ENCODE results near the gene UBE2QL1.

The UBE2QL1 gene

DNA sequence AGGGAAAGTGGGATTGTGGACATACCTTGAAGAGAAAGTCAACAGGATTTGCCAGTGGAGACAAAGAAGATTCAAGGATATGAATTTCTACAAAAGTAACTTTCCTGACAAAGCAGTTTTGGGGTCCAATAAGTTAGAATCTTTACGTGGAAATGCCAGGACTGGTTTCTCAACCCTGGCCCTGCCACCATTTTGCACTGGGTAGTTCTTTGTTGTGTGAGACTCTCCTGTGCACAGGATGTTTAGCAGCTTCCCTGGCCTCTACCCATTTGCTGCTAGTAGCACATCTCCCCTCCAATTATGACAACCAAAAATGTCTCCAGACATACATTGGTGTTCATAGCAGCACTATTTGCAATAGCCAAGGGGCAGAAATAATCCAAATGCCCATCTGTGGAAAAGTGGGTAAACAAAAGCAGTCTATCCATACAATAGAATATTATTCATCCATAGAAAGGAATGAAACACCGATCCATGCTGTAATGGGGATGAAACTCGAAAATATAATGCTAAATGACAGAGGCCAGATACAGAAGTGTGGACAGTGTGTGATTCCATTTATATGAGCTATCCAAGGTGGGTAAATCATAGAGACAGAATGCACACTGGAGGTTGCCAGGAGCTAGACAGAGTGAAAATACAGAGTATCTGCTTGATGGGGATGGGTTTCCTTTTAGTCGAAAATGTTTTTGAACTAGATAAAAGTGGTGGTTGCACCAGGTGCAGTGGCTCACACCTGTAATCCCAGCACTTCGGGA is 92.8 kb downstream of the UBE2QL1 start:
- DNase-seq, result no peak

- no peak for DNase-seq
Observed at GRCh38 chr5:6542421-6543345, 94.0 kb downstream of the UBE2QL1 start.

DNA sequence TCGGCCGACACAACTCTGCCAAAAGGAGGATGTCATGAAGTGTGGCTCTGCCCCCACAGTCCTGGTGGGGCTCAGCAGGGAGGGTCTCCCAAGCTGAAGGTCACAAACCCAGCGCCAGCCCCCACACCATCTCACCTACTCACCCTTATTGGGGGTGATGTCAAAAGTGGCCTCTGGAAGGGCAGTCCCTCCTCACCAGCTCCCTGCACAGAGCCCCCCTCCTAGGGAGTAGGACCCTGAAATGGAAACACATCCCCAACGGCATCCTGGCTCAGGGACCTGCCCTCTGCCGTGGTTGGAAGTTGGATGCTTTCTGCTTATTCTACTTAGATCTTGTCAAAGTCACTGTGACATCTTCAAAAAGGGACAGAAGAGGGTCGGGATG is 94.7 kb downstream of the UBE2QL1 start:
- no peak for DNase-seq

DNA sequence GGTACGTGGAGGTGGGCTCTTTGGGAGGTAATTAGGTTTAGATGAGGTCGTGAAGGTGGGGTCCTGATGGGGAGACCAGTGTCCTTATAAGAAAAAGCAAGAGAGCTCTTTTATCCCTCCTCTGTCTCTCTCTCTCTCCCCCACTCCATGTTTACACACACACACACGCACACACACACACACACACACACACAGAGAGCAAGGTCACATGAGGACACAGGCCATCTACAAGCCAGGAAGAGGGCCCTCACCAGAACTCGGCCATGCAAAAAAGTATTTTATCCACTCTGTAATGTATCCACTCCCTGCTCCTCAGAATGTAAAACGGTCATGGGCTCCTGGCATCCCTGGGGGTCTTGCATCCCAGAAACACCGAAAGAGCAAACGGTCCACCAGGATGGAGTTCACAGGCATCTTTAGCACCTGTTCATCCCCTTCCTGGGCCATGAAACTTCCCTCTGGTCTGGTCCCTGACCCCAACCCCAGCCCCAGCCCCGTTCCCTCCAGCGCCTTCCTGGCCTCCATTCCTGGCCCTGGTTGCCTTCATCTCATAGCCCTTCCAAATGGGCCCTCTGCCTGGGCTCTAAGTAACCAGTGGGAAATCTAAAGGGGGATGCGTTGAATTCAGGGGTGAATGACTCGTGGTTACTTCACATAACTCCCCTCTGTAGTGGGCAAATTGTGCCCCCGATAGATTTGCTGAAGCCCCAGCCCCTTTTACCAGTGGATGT is 95.3 kb downstream of the UBE2QL1 start:
- no peak for DNase-seq

Measured in activated CD8-positive, alpha-beta memory T cell treated with anti-CD3 and anti-CD28 coated beads, Interleukin-2, amount 50 U/mL, for 4 hours (primary cell).